ENCODE results near the gene MOB3A. TPM values are rescaled to one million over a fixed set of nuclear protein-coding genes. Genes with fewer than 3 reads are reported as not detected.

Gene MOB3A
- polyA plus RNA-seq, 10 donors, result 13.5 to 19.9 (median 15.6) TPM

GRCh38 chr19:2060884-2061494 is 35.1 kb downstream of the MOB3A start:
- peak in 2 of 3 donors; percentile 81 to 95 for DNase-seq

GRCh38 chr19:2059422-2060201 is 36.5 kb downstream of the MOB3A start:
- peak in 1 of 3 donors; percentile 53 for DNase-seq

- no peak for DNase-seq
These were observed 37.3 kb downstream of the MOB3A start for GRCh38 chr19:2058570-2059421.

- DNase-seq, result no peak
These were observed 38.3 kb downstream of the MOB3A start for GRCh38 chr19:2057484-2058469.

- peak in 1 of 3 donors; percentile 51 for DNase-seq
These were observed 39.3 kb downstream of the MOB3A start for GRCh38 chr19:2056837-2057192.

- DNase-seq, result peak; percentile 66 to 91 (median 85)
These were observed 39.9 kb downstream of the MOB3A start for GRCh38 chr19:2055931-2056836.

GRCh38 chr19:2054763-2055162 is 41.4 kb downstream of the MOB3A start:
- DNase-seq, result no peak

GRCh38 chr19:2053601-2054389 is 42.3 kb downstream of the MOB3A start:
- no peak for DNase-seq

- DNase-seq, result peak in 1 of 3 donors; percentile 67
These were observed 44.1 kb downstream of the MOB3A start for GRCh38 chr19:2051773-2052704.

- peak; percentile 90 to 96 (median 95) for DNase-seq
These were observed 44.9 kb downstream of the MOB3A start, which contains the start of gene MKNK2 for GRCh38 chr19:2050991-2051772. TSS of gene MKNK2 (minus strand) at chr19:2051244. CDS start at chr19:2050851, 393 bp downstream.

- DNase-seq, result no peak
These were observed 45.7 kb downstream of the MOB3A start for GRCh38 chr19:2050349-2050990.

- DNase-seq, result peak in 2 of 3 donors; percentile 68 to 83
These were observed 46.3 kb downstream of the MOB3A start for GRCh38 chr19:2049741-2050348.

GRCh38 chr19:2048959-2049740 is 47.0 kb downstream of the MOB3A start:
- no peak for DNase-seq

GRCh38 chr19:2048104-2048958 is 47.8 kb downstream of the MOB3A start:
- no peak for DNase-seq

Data from muscle of back (tissue), 11 donors.